SK-N-SH treated with all-trans-retinoic acid at 6 μM for 48 hours (cell line): Measurements from ENCODE around the gene OR8H1.

ENCODE experiments used
- CSRNP3 ChIP-seq: fragments of 250-450 bp; sonication (Bioruptor Pico); IDR thresholded peaks from 2 replicates; pipeline ENCODE4 v1.5.1; 2021; ENCODE audit warnings: mild to moderate bottlenecking, moderate library complexity
- ISL1 ChIP-seq: fragments of 250-450 bp; sonication (Bioruptor Pico); IDR thresholded peaks from 2 replicates; pipeline ENCODE4 v2.1.2; 2022; ENCODE audit warnings: mild to moderate bottlenecking, moderate library complexity
- PPARA ChIP-seq: fragments of 250-450 bp; sonication (Bioruptor Pico); IDR thresholded peaks from 2 replicates; pipeline ENCODE4 v1.5.0; 2020; ENCODE audit warnings: mild to moderate bottlenecking, borderline replicate concordance
- RARB ChIP-seq: fragments of 250-450 bp; sonication (Bioruptor Pico); IDR thresholded peaks from 2 replicates; pipeline ENCODE4 v1.8.0; 2021; ENCODE audit warnings: mild to moderate bottlenecking, moderate library complexity
- TOX ChIP-seq: fragments of 250-450 bp; sonication (Bioruptor Pico); IDR thresholded peaks from 2 replicates; pipeline ENCODE4 v1.8.0; 2021; ENCODE audit warnings: mild to moderate bottlenecking, moderate library complexity, borderline replicate concordance
- ZFP3 ChIP-seq: fragments of 250-450 bp; sonication (Bioruptor Pico); IDR thresholded peaks from 2 replicates; pipeline ENCODE4 v1.5.0; 2020; ENCODE audit warnings: mild to moderate bottlenecking, moderate library complexity
- ZFP30 ChIP-seq: fragments of 450-650 bp; formaldehyde crosslinking; IDR thresholded peaks from 2 replicates; pipeline ENCODE4 v1.5.0; 2022; ENCODE audit warnings: mild to moderate bottlenecking, moderate library complexity
- ZNF70 ChIP-seq: fragments of 450-650 bp; formaldehyde crosslinking; IDR thresholded peaks from 2 replicates; pipeline ENCODE4 v1.5.0; 2020; ENCODE audit warnings: mild to moderate bottlenecking, moderate library complexity

DNA sequence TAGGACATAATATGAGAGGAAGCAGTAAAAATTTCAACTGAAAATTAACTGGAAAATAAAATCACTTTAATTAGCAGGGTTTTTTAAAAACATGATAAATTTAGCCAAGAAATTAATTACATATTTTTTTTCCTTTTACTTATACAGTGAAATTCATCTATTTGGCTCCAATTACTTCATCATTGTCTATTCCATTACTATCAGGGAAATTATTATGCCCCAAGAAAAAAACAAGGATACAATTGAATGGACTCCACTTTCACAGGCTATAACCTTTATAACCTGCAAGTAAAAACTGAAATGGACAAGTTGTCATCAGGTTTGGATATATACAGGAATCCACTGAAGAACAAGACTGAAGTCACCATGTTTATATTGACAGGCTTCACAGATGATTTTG is 40.1 kb downstream of the OR8H1 start, which contains the start of gene OR5T3:
- TF ChIP-seq RARB (CRISPR knock-in tag) (no peak), PPARA (CRISPR knock-in tag) (no peak), CSRNP3 (CRISPR knock-in tag) (no peak), ZFP3 (CRISPR knock-in tag) (no peak), ZNF70 (CRISPR knock-in tag) (no peak), ISL1 (no peak), ZFP30 (CRISPR knock-in tag) (no peak), TOX (CRISPR knock-in tag) (no peak)
